ENCODE results near the gene ZNF436.
"Not testable (repeated sequence)": the region's sequence is repeated elsewhere in the genome, so short reads cannot be mapped to it uniquely, and the experiment has no call there.

ZNF436 gene

GRCh38 chr1:23392125-23392855 lies 22.7 kb upstream of the ZNF436 start:
- DNase-seq (ENCODE audit: low spot score) = no peak

GRCh38 chr1:23389837-23390321 lies 20.2 kb upstream of the ZNF436 start:
- DNase-seq (ENCODE audit: low spot score) = no peak

GRCh38 chr1:23387494-23387893 lies 17.9 kb upstream of the ZNF436 start:
- DNase-seq (ENCODE audit: low spot score) = no peak

- no peak for DNase-seq (ENCODE audit: low spot score)
These were observed 15.5 kb upstream of the ZNF436 start for GRCh38 chr1:23385119-23385621.

GRCh38 chr1:23384312-23385058 lies 14.8 kb upstream of the ZNF436 start:
- no peak for DNase-seq (ENCODE audit: low spot score)

GRCh38 chr1:23383577-23384311 lies 14.1 kb upstream of the ZNF436 start:
- no peak for DNase-seq (ENCODE audit: low spot score)

- DNase-seq (ENCODE audit: low spot score) = no peak
These were observed 11.7 kb upstream of the ZNF436 start for GRCh38 chr1:23381233-23381885.

- no peak for DNase-seq (ENCODE audit: low spot score)
These were observed 11.1 kb upstream of the ZNF436 start for GRCh38 chr1:23380719-23381118.

GRCh38 chr1:23380236-23380635 lies 10.6 kb upstream of the ZNF436 start:
- not testable (repeated sequence) for DNase-seq (ENCODE audit: low spot score)

GRCh38 chr1:23376890-23377811 lies 7.5 kb upstream of the ZNF436 start:
- DNase-seq (ENCODE audit: low spot score) = no peak

GRCh38 chr1:23374079-23374735 lies 4.6 kb upstream of the ZNF436 start:
- DNase-seq (ENCODE audit: low spot score) = not testable (repeated sequence)

- no peak for DNase-seq (ENCODE audit: low spot score)
These were observed 2.6 kb upstream of the ZNF436 start for GRCh38 chr1:23371987-23372880.

GRCh38 chr1:23370709-23371584 lies 1.3 kb upstream of the ZNF436 start:
- no peak for DNase-seq (ENCODE audit: low spot score)

- DNase-seq (ENCODE audit: low spot score) = no peak
These were observed 683 bp upstream of the ZNF436 start for GRCh38 chr1:23370330-23370708.

- peak; percentile 78 for DNase-seq (ENCODE audit: low spot score)
These were observed 888 bp downstream of the ZNF436 start for GRCh38 chr1:23368562-23369334.

GRCh38 chr1:23367791-23368561 lies 1.7 kb downstream of the ZNF436 start:
- peak; percentile 99 for DNase-seq (ENCODE audit: low spot score)

GRCh38 chr1:23367451-23367790 lies 2.2 kb downstream of the ZNF436 start:
- no peak for DNase-seq (ENCODE audit: low spot score)

Data from CD4-positive, alpha-beta T cell treated with Interleukin-6 at 100 ng/mL for 8 hours (primary cell).